ENCODE results near the gene TLK1.

The TLK1 gene

GRCh38 chr2:171088057-171088834 is 72.4 kb downstream of the TLK1 start:
- Histone ChIP-seq H3K36me3 (no peaks in the 10 kb centered on the region), H3K4me1 (peaks cover 3% of the 10 kb centered on the region), H3K4me3 (ENCODE audit: low read depth, low read length) (no peak overlapping the region), H3K9me3 (no peaks in the 10 kb centered on the region), H3K27me3 (no peaks in the 10 kb centered on the region)
- DNase-seq = no peak
- no peak for TF ChIP-seq CTCF (IDR thresholded peaks at IDR 0.05; ENCODE audit: low read depth, low read length)

GRCh38 chr2:171087547-171087946 is 73.1 kb downstream of the TLK1 start:
- no peaks in the 10 kb centered on the region for H3K36me3 ChIP-seq
- no peak for DNase-seq
- H3K27me3 ChIP-seq = no peaks in the 10 kb centered on the region
- H3K9me3 ChIP-seq = no peaks in the 10 kb centered on the region
- H3K4me3 ChIP-seq (ENCODE audit: low read depth, low read length) = no peak overlapping the region
- TF ChIP-seq CTCF (IDR thresholded peaks at IDR 0.05; ENCODE audit: low read depth, low read length) = no peak
- peaks cover 3% of the 10 kb centered on the region for H3K4me1 ChIP-seq

- peak; percentile 11 for DNase-seq
- peak; percentile 67 for TF ChIP-seq CTCF (IDR thresholded peaks at IDR 0.05; ENCODE audit: low read depth, low read length)
- H3K4me1 ChIP-seq = peaks cover 3% of the 10 kb centered on the region
- H3K27me3 ChIP-seq = no peaks in the 10 kb centered on the region
- H3K9me3 ChIP-seq = no peaks in the 10 kb centered on the region
- no peaks in the 10 kb centered on the region for H3K36me3 ChIP-seq
- no peak overlapping the region for H3K4me3 ChIP-seq (ENCODE audit: low read depth, low read length)
Measured at GRCh38 chr2:171086352-171087290, 74.1 kb downstream of the TLK1 start.

DNA sequence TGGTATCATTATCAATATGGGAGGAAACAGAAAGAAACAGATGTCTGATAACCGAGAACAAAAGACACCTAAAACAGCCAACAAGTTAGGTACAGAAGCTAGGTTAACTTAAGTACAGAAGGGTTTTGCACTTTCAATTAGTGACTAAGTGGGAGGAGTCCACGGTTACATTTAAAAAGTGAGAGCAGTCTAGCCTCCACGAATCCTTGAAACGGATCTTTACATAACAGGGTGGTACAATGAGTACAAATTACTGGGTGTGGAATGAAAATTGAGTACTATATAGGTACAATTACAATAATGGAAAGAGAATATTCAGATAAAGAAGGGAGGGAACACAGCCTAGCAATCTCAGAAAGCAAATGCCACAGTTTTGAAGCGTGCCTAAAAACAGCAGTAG is 76.6 kb downstream of the TLK1 start:
- Histone ChIP-seq H3K4me3 (ENCODE audit: low read depth, low read length) (no peak overlapping the region), H3K36me3 (no peaks in the 10 kb centered on the region), H3K9me3 (no peaks in the 10 kb centered on the region), H3K4me1 (peaks cover 3% of the 10 kb centered on the region), H3K27me3 (no peaks in the 10 kb centered on the region)
- no peak for DNase-seq
- no peak for TF ChIP-seq CTCF (IDR thresholded peaks at IDR 0.05; ENCODE audit: low read depth, low read length)

GRCh38 chr2:171083451-171083850 is 77.2 kb downstream of the TLK1 start:
- no peaks in the 10 kb centered on the region for H3K27me3 ChIP-seq
- no peaks in the 10 kb centered on the region for H3K36me3 ChIP-seq
- TF ChIP-seq CTCF (IDR thresholded peaks at IDR 0.05; ENCODE audit: low read depth, low read length) = no peak
- H3K4me1 ChIP-seq = peaks cover 3% of the 10 kb centered on the region
- H3K4me3 ChIP-seq (ENCODE audit: low read depth, low read length) = no peak overlapping the region
- no peaks in the 10 kb centered on the region for H3K9me3 ChIP-seq
- no peak for DNase-seq

All from BE2C (cell line).